Small intestine (tissue), 7 donors: ENCODE measurements around the gene CCHCR1. TPM values are rescaled to one million over a fixed set of nuclear protein-coding genes. Genes with fewer than 3 reads are reported as not detected.

Experiments used
- DNase-seq, 2 donors: peaks; one replicate each; pipeline versions ENCODE4 v3.0.0 to v3.0.0-alpha.2; 2013
- FAIRE-seq: peaks from 2 replicates; lab custom pipeline; 2012; peaks lifted over from hg19 to GRCh38; lab: Jason Lieb, UNC
- H3K27ac ChIP-seq, 3 donors: one replicate each; pipeline ENCODE4 v1.5.1; 2013; ENCODE audit warnings: low read length in 2 of 3, mild to moderate bottlenecking in 2 of 3, control low read depth in 1 of 3, inconsistent platforms in 1 of 3, low read depth in 1 of 3, moderate library complexity in 1 of 3
- H3K27me3 ChIP-seq, 3 donors: one replicate each; pipeline ENCODE4 v1.6.1; 2013; ENCODE audit warnings: low read length in 3 of 3, inconsistent platforms in 1 of 3; ENCODE audit not compliant: control insufficient read depth in 3 of 3, insufficient read depth in 3 of 3
- H3K36me3 ChIP-seq, 3 donors: one replicate each; pipeline ENCODE4 v1.6.1; 2013; ENCODE audit warnings: low read length in 3 of 3, inconsistent platforms in 1 of 3, low read depth in 1 of 3, mild to moderate bottlenecking in 1 of 3, moderate library complexity in 1 of 3; ENCODE audit not compliant: control insufficient read depth in 3 of 3, insufficient read depth in 2 of 3
- H3K4me1 ChIP-seq, 3 donors: one replicate each; pipeline ENCODE4 v1.6.1; 2013; ENCODE audit warnings: low read length in 2 of 3, inconsistent platforms in 1 of 3, low read depth in 1 of 3, mild to moderate bottlenecking in 1 of 3, moderate library complexity in 1 of 3; ENCODE audit not compliant: control insufficient read depth in 3 of 3, insufficient read depth in 2 of 3
- H3K4me3 ChIP-seq, 3 donors: one replicate each; pipeline ENCODE4 v1.5.1; 2013; ENCODE audit warnings: low read length in 3 of 3, control low read depth in 1 of 3, inconsistent platforms in 1 of 3, low read depth in 1 of 3, mild to moderate bottlenecking in 1 of 3, moderate library complexity in 1 of 3
- H3K9me3 ChIP-seq, 2 donors: one replicate each; pipeline ENCODE4 v1.6.1; 2013; ENCODE audit warnings: low read depth in 1 of 2, low read length in 1 of 2; ENCODE audit not compliant: control insufficient read depth in 2 of 2, insufficient read depth in 1 of 2
- WGBS, 3 donors: extraction: QIAGEN DNeasy Blood & Tissue Kit; methylation state at CpG; one replicate each; pipeline ENCODE4 v1.1.7; 2013; 5-methylcytosine and 5-hydroxymethylcytosine counted together
- polyA plus RNA-seq, 4 donors: library from polyadenylated mRNA; stranded (reverse) in 3 of 4; unstranded in 1 of 4; fragments of 200-250 nt in 3 of 4; fragments of 120-200 nt in 1 of 4; gene quantifications; one replicate each; pipeline versions ENCODE4 v1.2.1 to v1.2.3, GENCODE V29; 2013
- donor health status: healthy with polysubstance abuse.
- donor health status: control.
- donor health status: control.
- donor health status: Bipolar disorder and iron deficiency.
- donor health status: healthy.

The CCHCR1 gene
- polyA plus RNA-seq, 4 donors: 13.2 to 29.0 (median 15.1) TPM

GRCh38 chr6:31178143-31179041, 20.8 kb upstream of the CCHCR1 start:
- H3K4me3 ChIP-seq: no peak overlapping the region
- no peaks in the 10 kb centered on the region for H3K27me3 ChIP-seq
- DNase-seq (no peak), FAIRE-seq (no peak)
- peaks cover 0 to 4% (median 2%) of the 10 kb centered on the region in 3 donors for H3K4me1 ChIP-seq
- no peaks in the 10 kb centered on the region for H3K36me3 ChIP-seq
- no peaks in the 10 kb centered on the region for H3K9me3 ChIP-seq
- no peak overlapping the region for H3K27ac ChIP-seq
- 36 to 37% (median 37%) methylated on average over 8 of the region's 8 CpGs for WGBS, 3 donors

GRCh38 chr6:31175971-31176370, 18.4 kb upstream of the CCHCR1 start:
- no peaks in the 10 kb centered on the region for H3K9me3 ChIP-seq
- peaks cover 0 to 3% (median 0%) of the 10 kb centered on the region in 3 donors for H3K27me3 ChIP-seq
- peaks cover 0 to 4% (median 2%) of the 10 kb centered on the region in 3 donors for H3K4me1 ChIP-seq
- no peaks in the 10 kb centered on the region for H3K36me3 ChIP-seq
- no peak overlapping the region for H3K27ac ChIP-seq
- no peak for DNase-seq
- WGBS, 3 donors: 74 to 79% (median 78%) methylated on average over 3 of the region's 3 CpGs
- no peak for FAIRE-seq
- H3K4me3 ChIP-seq: no peak overlapping the region

- Histone ChIP-seq H3K36me3 (no peaks in the 10 kb centered on the region), H3K4me3 (no peak overlapping the region), H3K4me1 (peaks cover 0 to 4% (median 2%) of the 10 kb centered on the region in 3 donors), H3K27me3 (peaks cover 0 to 6% (median 0%) of the 10 kb centered on the region in 3 donors), H3K27ac (no peak overlapping the region), H3K9me3 (no peaks in the 10 kb centered on the region)
- WGBS, 3 donors: 85 to 86% (median 86%) methylated on average over 5 of the region's 5 CpGs
- no peak for FAIRE-seq
- DNase-seq: no peak
Observed at GRCh38 chr6:31174378-31174777, 16.8 kb upstream of the CCHCR1 start.

GRCh38 chr6:31173406-31173805, 15.8 kb upstream of the CCHCR1 start:
- WGBS, 3 donors: 72 to 74% (median 73%) methylated on average over 3 of the region's 3 CpGs

DNA sequence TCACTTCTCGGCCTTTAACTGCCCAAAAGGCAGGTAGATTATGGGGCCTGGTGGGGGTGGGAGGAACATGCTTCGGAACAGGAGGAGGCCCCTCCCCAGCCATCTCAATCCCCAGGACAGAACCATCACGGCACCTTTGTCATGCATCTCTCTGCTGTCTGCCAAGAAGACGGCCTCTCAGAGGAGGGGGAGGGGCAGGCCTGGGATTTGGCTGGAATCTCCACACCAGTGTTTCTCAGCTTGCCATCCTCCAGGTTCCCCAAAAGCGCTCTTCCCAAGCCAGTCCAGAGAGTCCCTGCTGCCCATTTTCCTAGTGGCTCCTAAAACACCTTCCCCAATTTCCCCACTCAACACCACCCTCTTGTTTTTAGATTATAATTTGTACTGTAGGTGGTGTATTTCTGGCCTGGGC, 15.4 kb upstream of the CCHCR1 start:
- Histone ChIP-seq H3K36me3 (no peaks in the 10 kb centered on the region), H3K27ac (no peak overlapping the region), H3K4me1 (no peaks in the 10 kb centered on the region), H3K9me3 (no peaks in the 10 kb centered on the region), H3K4me3 (no peak overlapping the region), H3K27me3 (peaks cover 0 to 6% (median 0%) of the 10 kb centered on the region in 3 donors)
- DNase-seq (no peak), FAIRE-seq (no peak)
- WGBS, 3 donors: 76 to 79% (median 76%) methylated on average over 4 to 5 of the region's 5 CpGs

More at GRCh38 chr6:31173406-31173805, 15.8 kb upstream of the CCHCR1 start:
- DNase-seq (no peak), FAIRE-seq (no peak)
- H3K27ac ChIP-seq: no peak overlapping the region
- peaks cover 0 to 6% (median 0%) of the 10 kb centered on the region in 3 donors for H3K27me3 ChIP-seq
- H3K9me3 ChIP-seq: no peaks in the 10 kb centered on the region
- no peak overlapping the region for H3K4me3 ChIP-seq
- H3K4me1 ChIP-seq: no peaks in the 10 kb centered on the region
- no peaks in the 10 kb centered on the region for H3K36me3 ChIP-seq

- Histone ChIP-seq H3K4me3 (no peak overlapping the region), H3K27ac (no peak overlapping the region), H3K27me3 (peaks cover 0 to 6% (median 0%) of the 10 kb centered on the region in 3 donors), H3K4me1 (no peaks in the 10 kb centered on the region), H3K36me3 (no peaks in the 10 kb centered on the region), H3K9me3 (no peaks in the 10 kb centered on the region)
- DNase-seq (no peak), FAIRE-seq (no peak)
- 62 to 87% (median 80%) methylated on average over 16 of the region's 16 CpGs for WGBS, 3 donors
Observed at GRCh38 chr6:31171931-31172905, 14.6 kb upstream of the CCHCR1 start.

GRCh38 chr6:31170987-31171671, 13.5 kb upstream of the CCHCR1 start:
- no peaks in the 10 kb centered on the region for H3K4me1 ChIP-seq
- H3K36me3 ChIP-seq: no peaks in the 10 kb centered on the region
- 85 to 93% (median 87%) methylated on average over 10 of the region's 10 CpGs for WGBS, 3 donors
- H3K4me3 ChIP-seq: no peak overlapping the region
- H3K27me3 ChIP-seq: peaks cover 0 to 6% (median 0%) of the 10 kb centered on the region in 3 donors
- DNase-seq (no peak), FAIRE-seq (no peak)
- no peaks in the 10 kb centered on the region for H3K9me3 ChIP-seq
- no peak overlapping the region for H3K27ac ChIP-seq

DNA sequence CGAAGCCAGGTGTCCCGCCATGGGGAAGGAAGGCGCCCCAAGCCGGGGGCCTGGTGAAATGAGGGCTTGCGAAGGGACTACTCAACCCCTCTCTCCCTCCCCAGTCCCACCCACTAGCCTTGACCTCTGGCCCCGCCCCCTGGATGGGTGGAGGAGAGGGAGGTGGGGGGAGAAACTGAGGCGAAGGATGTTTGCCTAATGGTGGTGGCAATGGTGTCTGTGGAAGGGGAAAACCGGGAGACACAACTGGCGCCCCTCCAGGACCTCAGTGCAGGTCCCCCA, 12.9 kb upstream of the CCHCR1 start, which contains the start of gene POU5F1:
Gene POU5F1, minus strand, starts transcription at position 83 of the 282 bp plus-strand sequence. Its CDS starts 62 bp downstream, at position 21.
- Histone ChIP-seq H3K9me3 (no peaks in the 10 kb centered on the region), H3K27ac (no peak within 1 kb of the TSS), H3K4me3 (no peak within 1 kb of the TSS), H3K36me3 (no peaks in the 10 kb centered on the region), H3K4me1 (no peaks in the 10 kb centered on the region), H3K27me3 (peaks cover 0 to 6% (median 0%) of the 10 kb centered on the region in 3 donors)
- no peak for FAIRE-seq
- 66 to 93% (median 89%) methylated on average over 9 of the region's 9 CpGs for WGBS, 3 donors
- DNase-seq: no peak
